A549 (cell line): ENCODE data around the gene AMIGO3. TPM values are rescaled to one million over a fixed set of nuclear protein-coding genes. Genes with fewer than 3 reads are reported as not detected.

Source experiments
- ATAC-seq, 2 experiments: fragments of 200-7000 bp in 1 of 2; fragments of >200 bp in 1 of 2; cut with Nextera tagmentation in 1 of 2; cut with Tn5 transposase in 1 of 2; 3 replicates each; pipeline versions ENCODE4 v1.8.0 to v1.9.1; 2018 to 2020; ENCODE audit warnings: mild to moderate bottlenecking in 1 of 2, moderate library complexity in 1 of 2
- CTCF ChIA-PET: fragments of 300-600 bp; sonication (Branson Sonifier 250); formaldehyde crosslinking; extraction: SDS; loops from one replicate; lab custom pipeline; 2021; ENCODE audit warnings: antibody characterized with exemption, inconsistent platforms; lab: Yijun Ruan, JAX
- POLR2A ChIA-PET: fragments of 350-600 bp; formaldehyde crosslinking; extraction: SDS; loops from one replicate; lab custom pipeline; 2021; ENCODE audit warnings: antibody characterized with exemption, inconsistent platforms; lab: Yijun Ruan, JAX
- DNase-seq, 2 experiments: peaks; one replicate each; pipeline versions ENCODE4 v3.0.0 to v3.0.0-alpha.2; 2011 to 2016; ENCODE audit warnings: low read depth in 1 of 2, low spot score in 1 of 2
- FAIRE-seq: peaks from 2 replicates; lab custom pipeline; 2011; peaks lifted over from hg19 to GRCh38; lab: Jason Lieb, UNC
- H3K27ac ChIP-seq, 2 experiments: fragments of >200 bp; sonication (Bioruptor Twin); formaldehyde crosslinking; 3 replicates each; pipeline ENCODE4 v1.5.1; 2016 to 2017
- H3K4me1 ChIP-seq: fragments of >200 bp; sonication (Bioruptor Twin); formaldehyde crosslinking; 3 replicates; pipeline ENCODE4 v1.6.1; 2016
- H3K4me2 ChIP-seq: fragments of >200 bp; sonication (Bioruptor Twin); formaldehyde crosslinking; 3 replicates; pipeline ENCODE4 v1.6.1; 2016
- H3K4me3 ChIP-seq: fragments of >200 bp; sonication (Bioruptor Twin); formaldehyde crosslinking; 3 replicates; pipeline ENCODE4 v1.5.1; 2016
- H3K9me3 ChIP-seq: fragments of >200 bp; sonication (Bioruptor Twin); formaldehyde crosslinking; 3 replicates; pipeline ENCODE4 v1.6.1; 2016
- ATOH8 ChIP-seq: fragments of 250-450 bp; sonication (Bioruptor Pico); IDR thresholded peaks from 2 replicates; pipeline ENCODE4 v1.5.0; 2020; ENCODE audit warnings: low read depth, mild to moderate bottlenecking, moderate library complexity
- BHLHE40 ChIP-seq: IDR thresholded peaks from 2 replicates; pipeline ENCODE4 v1.6.1; 2012; ENCODE audit warnings: low read depth, low read length, inconsistent platforms
- CTCF ChIP-seq: fragments of >200 bp; sonication (Bioruptor Twin); formaldehyde crosslinking; IDR thresholded peaks from 3 replicates; pipeline ENCODE4 v1.5.1; 2016
- FOSL2 ChIP-seq, 2 experiments: fragments of 450-650 bp in 1 of 2; fragments of >200 bp in 1 of 2; sonication (Bioruptor Twin) in 1 of 2; formaldehyde crosslinking; IDR thresholded peaks; 2 replicates each; pipeline versions ENCODE4 v1.5.0 to v1.6.1; 2016 to 2020; ENCODE audit warnings: mild to moderate bottlenecking in 1 of 2, moderate library complexity in 1 of 2
- FOXS1 ChIP-seq: fragments of 250-450 bp; sonication (Bioruptor Pico); IDR thresholded peaks from 2 replicates; pipeline ENCODE4 v1.5.0; 2020; ENCODE audit warnings: mild to moderate bottlenecking, moderate library complexity
- GATA3 ChIP-seq: IDR thresholded peaks from 2 replicates; pipeline ENCODE4 v1.6.1; 2012; ENCODE audit warnings: borderline replicate concordance
- HDAC2 ChIP-seq: fragments of 200-600 bp; sonication (generic); IDR thresholded peaks from 2 replicates; pipeline ENCODE4 v1.6.1; 2016
- HOXB5 ChIP-seq: fragments of 250-450 bp; sonication (Bioruptor Pico); IDR thresholded peaks from 2 replicates; pipeline ENCODE4 v1.5.0; 2020; ENCODE audit warnings: mild to moderate bottlenecking, moderate library complexity
- JUN ChIP-seq, 2 experiments: fragments of >200 bp; sonication (Bioruptor Twin); formaldehyde crosslinking; IDR thresholded peaks; 2 replicates in 1 of 2; 3 replicates in 1 of 2; pipeline ENCODE4 v1.6.1; 2016 to 2017
- JUNB ChIP-seq: fragments of >200 bp; sonication (Bioruptor Twin); formaldehyde crosslinking; IDR thresholded peaks from 2 replicates; pipeline ENCODE4 v1.6.1; 2016
- KDM5A ChIP-seq: fragments of 200-600 bp; sonication (generic); IDR thresholded peaks from 2 replicates; pipeline ENCODE4 v1.6.1; 2016; ENCODE audit warnings: antibody characterized with exemption, mild to moderate bottlenecking
- MAFK ChIP-seq: fragments of 450-650 bp; IDR thresholded peaks from 2 replicates; pipeline ENCODE4 v1.6.1; 2014; ENCODE audit not compliant: partially characterized antibody
- MAX ChIP-seq: IDR thresholded peaks from 2 replicates; pipeline ENCODE4 v1.6.1; 2012
- MAZ ChIP-seq: fragments of 150-350 bp; IDR thresholded peaks from 2 replicates; pipeline ENCODE4 v1.6.1; 2014; ENCODE audit warnings: antibody characterized with exemption, low read depth, low read length, borderline replicate concordance
- MYC ChIP-seq: IDR thresholded peaks from 2 replicates; pipeline ENCODE4 v1.6.1; 2012; ENCODE audit warnings: mild to moderate bottlenecking, inconsistent platforms, low read length, improper control_type of control experiment, borderline replicate concordance
- NFE2L2 ChIP-seq: fragments of 150-350 bp; conservative IDR thresholded peaks from 2 replicates; pipeline ENCODE4 v1.6.1; 2014; ENCODE audit warnings: low read length
- POLR2A ChIP-seq: IDR thresholded peaks from 2 replicates; pipeline ENCODE4 v1.6.1; 2012; ENCODE audit warnings: mild to moderate bottlenecking, low read length
- RCOR1 ChIP-seq: fragments of 150-350 bp; IDR thresholded peaks from 2 replicates; pipeline ENCODE4 v1.6.1; 2014; ENCODE audit warnings: antibody characterized with exemption, low read length, low read depth
- REST ChIP-seq: fragments of 200-600 bp; sonication (generic); IDR thresholded peaks from 2 replicates; pipeline ENCODE4 v1.6.1; 2016; ENCODE audit warnings: antibody characterized with exemption, mild to moderate bottlenecking, moderate library complexity
- RNF2 ChIP-seq: fragments of 200-600 bp; sonication (generic); IDR thresholded peaks from 2 replicates; pipeline ENCODE4 v1.6.1; 2016; ENCODE audit warnings: low read depth, mild to moderate bottlenecking, antibody characterized with exemption, moderate library complexity, borderline replicate concordance
- SMC3 ChIP-seq: fragments of >200 bp; sonication (Bioruptor Twin); formaldehyde crosslinking; IDR thresholded peaks from 3 replicates; pipeline ENCODE4 v1.6.1; 2018; ENCODE audit warnings: inconsistent platforms
- ZFP36 ChIP-seq: fragments of 450-650 bp; IDR thresholded peaks from 2 replicates; pipeline ENCODE4 v1.6.1; 2014; ENCODE audit warnings: borderline replicate concordance; ENCODE audit not compliant: partially characterized antibody
- ZNF302 ChIP-seq: fragments of 250-450 bp; sonication (Bioruptor Pico); IDR thresholded peaks from 2 replicates; pipeline ENCODE4 v1.9.0; 2021; ENCODE audit warnings: inconsistent platforms, mild to moderate bottlenecking, moderate library complexity
- WGBS: methylation state at CpG from one replicate; pipeline ENCODE4 v1.1.6; 2017; ENCODE audit errors: missing lambda C conversion rate; 5-methylcytosine and 5-hydroxymethylcytosine counted together
- polyA plus RNA-seq, 4 experiments: library from polyadenylated mRNA; depleted of rRNA in 3 of 4; stranded (reverse); fragments of >200 nt; fragmentation: RNase III in 1 of 4; extraction: RNeasy Plus Mini Kit Qiagen cat#74134 plus additional on column Dnase treatment in 1 of 4; gene quantifications; 2 replicates in 3 of 4; 3 replicates in 1 of 4; pipeline ENCODE4 v1.2.3, GENCODE V29; 2011 to 2017

AMIGO3 gene
- polyA plus RNA-seq, 2 of the 4 experiments (the other 2 are of a cell fraction) = 0.03 TPM; not detected in 1

GRCh38 chr3:49761661-49762060, 42.2 kb upstream of the AMIGO3 start:
- no peak for DNase-seq
- WGBS = 90% methylated on average over 3 of the region's 3 CpGs
- no peak for FAIRE-seq
- POLR2A ChIA-PET = no interaction called here
- TF ChIP-seq JUN (IDR thresholded peaks at IDR 0.05) (no peak), SMC3 (no peak), ZFP36 (no peak), HOXB5 (CRISPR knock-in tag) (no peak), CTCF (no peak), GATA3 (no peak), POLR2A (no peak), JUNB (no peak)
- CTCF ChIA-PET = no interaction called here
- no peaks in the 10 kb centered on the region for H3K4me1 ChIP-seq
- H3K4me2 ChIP-seq = no peak overlapping the region
- H3K9me3 ChIP-seq = no peaks in the 10 kb centered on the region
- H3K4me3 ChIP-seq = no peak overlapping the region
- no peak overlapping the region for H3K27ac ChIP-seq
- no peak for ATAC-seq

- FAIRE-seq = no peak
- no peaks in the 10 kb centered on the region for H3K4me1 ChIP-seq
- TF ChIP-seq RNF2 (no peak), RCOR1 (no peak), MAZ (no peak), FOSL2 (IDR thresholded peaks at IDR 0.05) (no peak), FOSL2 (CRISPR knock-in tag; IDR thresholded peaks at IDR 0.05) (no peak), ATOH8 (CRISPR knock-in tag) (no peak), FOXS1 (no peak), NFE2L2 (no peak), KDM5A (no peak), HDAC2 (no peak), JUNB (no peak), MAFK (no peak), MYC (no peak), ZNF302 (no peak), BHLHE40 (no peak), MAX (no peak), REST (no peak)
- TF ChIP-seq, all 56 proteins: peak for 0
- CTCF ChIA-PET = interaction anchor here (1.0 kb wide), 1 partner anchor 171 kb away, joined by 3 read pairs; no protein-coding TSS in a partner anchor
- DNase-seq (no peak), ATAC-seq (no peak)
- POLR2A ChIA-PET = no interaction called here
- 26% methylated on average over 1 of the region's 1 CpG for whole genome bisulfite sequencing
- Histone ChIP-seq H3K9me3 (no peaks in the 10 kb centered on the region), H3K4me2 (no peak overlapping the region), H3K27ac (no peak overlapping the region), H3K4me3 (no peak overlapping the region)
These were observed 39.7 kb upstream of the AMIGO3 start for GRCh38 chr3:49759226-49759625.
